T-cell (primary cell): ENCODE results near the gene BICD1. TPM values are rescaled to one million over a fixed set of nuclear protein-coding genes. Genes with fewer than 3 reads are reported as not detected.
A peak's percentile ranks its signal among the peaks of the same experiment; 100 is the strongest.

Source experiments
- ATAC-seq, 4 experiments: fragments of 200-7000 bp in 3 of 4; fragments of 150-1000 bp in 1 of 4; cut with Tn5 transposase; replicated peaks in 1 of 4; 1 replicate in 3 of 4; 2 replicates in 1 of 4; pipeline ENCODE4 v1.10.0; 2021; ENCODE audit warnings: moderate library complexity in 3 of 4, mild to moderate bottlenecking in 2 of 4, moderate number of reproducible peaks in 1 of 4
- CTCF ChIA-PET, 2 donors: fragments of 300-600 bp; sonication (Branson Sonifier 250); formaldehyde crosslinking; loops; one replicate each; lab custom pipeline; 2022; ENCODE audit warnings: antibody characterized with exemption in 2 of 2; lab: Charles Lee
- POLR2A ChIA-PET, 2 donors: fragments of 300-600 bp; sonication (Branson Sonifier 250); formaldehyde crosslinking; loops; one replicate each; lab custom pipeline; 2022; ENCODE audit warnings: antibody characterized with exemption in 2 of 2; lab: Charles Lee
- DNase-seq, 35 experiments: peaks; one replicate each; pipeline versions ENCODE4 v3.0.0 to v3.0.0-alpha.2; 2013 to 2023
- H3K27ac ChIP-seq: one replicate; pipeline ENCODE4 v1.5.1; 2013; ENCODE audit warnings: low read length
- H3K27me3 ChIP-seq, 2 experiments: replicated peaks in 1 of 2; 1 replicate in 1 of 2; 2 replicates in 1 of 2; pipeline versions ENCODE4 v1.6.1 to v1.7.0; 2013; ENCODE audit warnings: low read length in 1 of 2, mixed read lengths in 1 of 2; ENCODE audit not compliant: control insufficient read depth in 2 of 2, insufficient read depth in 2 of 2; ENCODE audit errors: extremely low read depth in 1 of 2
- H3K36me3 ChIP-seq, 2 donors: 1 replicate in 1 of 2; 2 replicates in 1 of 2; pipeline versions ENCODE4 v1.6.1 to v1.7.0; 2013; ENCODE audit warnings: low read length in 1 of 2; ENCODE audit not compliant: control insufficient read depth in 2 of 2, insufficient read depth in 1 of 2; ENCODE audit errors: extremely low read depth in 1 of 2
- H3K4me1 ChIP-seq, 2 experiments: 1 replicate in 1 of 2; 2 replicates in 1 of 2; pipeline versions ENCODE4 v1.6.1 to v1.7.0; 2013; ENCODE audit warnings: low read length in 2 of 2, mixed read lengths in 1 of 2; ENCODE audit not compliant: insufficient read depth in 2 of 2, control insufficient read depth in 1 of 2; ENCODE audit errors: extremely low read depth in 1 of 2
- H3K4me3 ChIP-seq, 2 donors: 1 replicate in 1 of 2; 2 replicates in 1 of 2; pipeline versions ENCODE4 v1.5.1 to v1.7.0; 2013; ENCODE audit warnings: mild to moderate bottlenecking in 2 of 2, low read length in 1 of 2, moderate library complexity in 1 of 2; ENCODE audit not compliant: control insufficient read depth in 1 of 2; ENCODE audit errors: extremely low read depth in 1 of 2
- H3K9me3 ChIP-seq: 2 replicates; pipeline ENCODE4 v1.7.0; 2013
- H3K27ac Mint-ChIP-seq, 2 donors: one replicate each; pipeline ENCODE4 v1.8.0; 2020 to 2021; ENCODE audit warnings: mild to moderate bottlenecking in 2 of 2, mixed read lengths in 2 of 2
- H3K27me3 Mint-ChIP-seq, 2 donors: one replicate each; pipeline ENCODE4 v1.8.0; 2021 to 2022; ENCODE audit warnings: mixed read lengths in 2 of 2
- H3K36me3 Mint-ChIP-seq: one replicate; pipeline ENCODE4 v1.8.0; 2021; ENCODE audit warnings: mixed read lengths
- H3K4me1 Mint-ChIP-seq, 3 donors: one replicate each; pipeline ENCODE4 v1.8.0; 2020 to 2022; ENCODE audit warnings: mixed read lengths in 3 of 3, mild to moderate bottlenecking in 1 of 3
- H3K4me3 Mint-ChIP-seq, 3 donors: one replicate each; pipeline ENCODE4 v1.8.0; 2020 to 2022; ENCODE audit warnings: mild to moderate bottlenecking in 3 of 3, mixed read lengths in 3 of 3, moderate library complexity in 3 of 3
- H3K9me3 Mint-ChIP-seq, 3 donors: one replicate each; pipeline ENCODE4 v1.8.0; 2020 to 2022; ENCODE audit warnings: mixed read lengths in 3 of 3
- WGBS: methylation state at CpG from one replicate; pipeline ENCODE4 v1.1.5; 2013; ENCODE audit warnings: missing lambda C conversion rate; ENCODE audit not compliant: insufficient coverage; 5-methylcytosine and 5-hydroxymethylcytosine counted together
- total RNA-seq, 35 experiments: library from RNA in 6 of 35; stranded (reverse) in 6 of 35; fragments of 120-200 nt in 1 of 35; gene quantifications; one replicate each; pipeline versions ENCODE4 v1.2.1 to v1.2.4 and lab custom pipeline; 2013 to 2026

BICD1 gene
- total RNA-seq, 5 donors from 2014 or later (not counting 1 experiment from before 2014, with no cell fraction given), result 17.2 to 19.6 (median 19.1) TPM

- CTCF ChIA-PET, result interaction anchor here in 1 of 2 donors (1.6 kb wide), 1 partner anchor 9 kb away, joined by 5 read pairs; no protein-coding TSS in a partner anchor
- peak overlapping the region in 1 of 2 donors; percentile 16 for H3K27ac Mint-ChIP-seq
- H3K9me3 ChIP-seq, result no peaks in the 10 kb centered on the region
Measured at GRCh38 chr12:32069731-32070130, 36.9 kb upstream of the BICD1 start.

GRCh38 chr12:32070370-32070769 is 36.3 kb upstream of the BICD1 start:
- Mint-ChIP-seq H3K27ac (peak overlapping the region in 1 of 2 donors; percentile 16), H3K4me1 (no peaks in the 10 kb centered on the region), H3K27me3 (no peaks in the 10 kb centered on the region), H3K9me3 (peaks cover 0 to 5% (median 0%) of the 10 kb centered on the region in 3 donors), H3K4me3 (no peak overlapping the region), H3K36me3 (peaks cover 4% of the 10 kb centered on the region)
- ATAC-seq, result no peak
- H3K4me1 ChIP-seq, result no peaks in the 10 kb centered on the region
- no peaks in the 10 kb centered on the region for H3K27me3 ChIP-seq
- H3K36me3 ChIP-seq, result no peaks in the 10 kb centered on the region
- no CpG with 5 or more reads among the region's 1 CpG for WGBS
- no peaks in the 10 kb centered on the region for H3K9me3 ChIP-seq
- H3K27ac ChIP-seq, result no peak overlapping the region
- H3K4me3 ChIP-seq, result no peak overlapping the region
- CTCF ChIA-PET, result interaction anchor here in 1 of 2 donors (1.6 kb wide), 1 partner anchor 9 kb away, joined by 5 read pairs; no protein-coding TSS in a partner anchor
- POLR2A ChIA-PET, result no interaction called here
- DNase-seq, result no peak

More at GRCh38 chr12:32069731-32070130, 36.9 kb upstream of the BICD1 start:
- no peak for DNase-seq
- peaks cover 4% of the 10 kb centered on the region for H3K36me3 Mint-ChIP-seq
- Histone ChIP-seq H3K4me3 (no peak overlapping the region), H3K27me3 (no peaks in the 10 kb centered on the region), H3K36me3 (no peaks in the 10 kb centered on the region), H3K4me1 (no peaks in the 10 kb centered on the region), H3K27ac (no peak overlapping the region)
- no peak for ATAC-seq
- H3K4me1 Mint-ChIP-seq, result no peaks in the 10 kb centered on the region
- H3K9me3 Mint-ChIP-seq, result peaks cover 0 to 5% (median 0%) of the 10 kb centered on the region in 3 donors
- no peaks in the 10 kb centered on the region for H3K27me3 Mint-ChIP-seq
- no peak overlapping the region for H3K4me3 Mint-ChIP-seq
- POLR2A ChIA-PET, result no interaction called here
- WGBS, result 97% methylated on average over 3 of the region's 5 CpGs

- DNase-seq, result no peak
- ChIA-PET CTCF (interaction anchor here (0.7 to 0.9 kb wide), 2 partner anchors 12 to 419 kb away, joined by 3 to 5 read pairs; no protein-coding TSS in a partner anchor), POLR2A (interaction anchor here in 1 of 2 donors (0.7 kb wide), 1 partner anchor 11 kb away, joined by 3 read pairs; no protein-coding TSS in a partner anchor)
- no peaks in the 10 kb centered on the region for H3K36me3 Mint-ChIP-seq
- no peaks in the 10 kb centered on the region for H3K9me3 ChIP-seq
- H3K4me3 ChIP-seq, result no peak overlapping the region
- peaks cover 0 to 5% (median 0%) of the 10 kb centered on the region in 3 donors for H3K9me3 Mint-ChIP-seq
- H3K4me1 Mint-ChIP-seq, result no peaks in the 10 kb centered on the region
- no peaks in the 10 kb centered on the region for H3K36me3 ChIP-seq
- H3K27ac ChIP-seq, result no peak overlapping the region
- ATAC-seq, result no peak
- H3K27me3 ChIP-seq, result no peaks in the 10 kb centered on the region
- no CpG with 5 or more reads among the region's 6 CpGs for WGBS
- H3K4me3 Mint-ChIP-seq, result no peak overlapping the region
- H3K27me3 Mint-ChIP-seq, result no peaks in the 10 kb centered on the region
- H3K27ac Mint-ChIP-seq, result no peak overlapping the region
- no peaks in the 10 kb centered on the region for H3K4me1 ChIP-seq
Measured at GRCh38 chr12:32072102-32072501, 34.5 kb upstream of the BICD1 start.

- no peak overlapping the region for H3K27ac ChIP-seq
- Mint-ChIP-seq H3K27ac (no peak overlapping the region), H3K4me3 (no peak overlapping the region), H3K27me3 (no peaks in the 10 kb centered on the region), H3K4me1 (no peaks in the 10 kb centered on the region), H3K36me3 (no peaks in the 10 kb centered on the region), H3K9me3 (peaks cover 0 to 5% (median 0%) of the 10 kb centered on the region in 3 donors)
- no peaks in the 10 kb centered on the region for H3K36me3 ChIP-seq
- POLR2A ChIA-PET, result no interaction called here
- CTCF ChIA-PET, result no interaction called here
- no peak overlapping the region for H3K4me3 ChIP-seq
- ATAC-seq, result no peak
- H3K9me3 ChIP-seq, result no peaks in the 10 kb centered on the region
- H3K4me1 ChIP-seq, result no peaks in the 10 kb centered on the region
- no peak for DNase-seq
- H3K27me3 ChIP-seq, result no peaks in the 10 kb centered on the region
Measured at GRCh38 chr12:32074432-32074831, 32.2 kb upstream of the BICD1 start.

GRCh38 chr12:32076941-32077340 is 29.7 kb upstream of the BICD1 start:
- Mint-ChIP-seq H3K27me3 (no peaks in the 10 kb centered on the region), H3K4me3 (no peak overlapping the region)
- 88% methylated on average over 3 of the region's 4 CpGs for WGBS

GRCh38 chr12:32080435-32080834 is 26.2 kb upstream of the BICD1 start:
- Mint-ChIP-seq H3K27me3 (no peaks in the 10 kb centered on the region), H3K9me3 (no peaks in the 10 kb centered on the region), H3K36me3 (no peaks in the 10 kb centered on the region), H3K4me3 (no peak overlapping the region), H3K27ac (no peak overlapping the region), H3K4me1 (no peaks in the 10 kb centered on the region)
- DNase-seq (no peak), ATAC-seq (no peak)
- Histone ChIP-seq H3K9me3 (no peaks in the 10 kb centered on the region), H3K36me3 (no peaks in the 10 kb centered on the region), H3K4me1 (no peaks in the 10 kb centered on the region), H3K27ac (no peak overlapping the region), H3K27me3 (no peaks in the 10 kb centered on the region), H3K4me3 (no peak overlapping the region)
- 100% methylated on average over 2 of the region's 3 CpGs for WGBS
- CTCF ChIA-PET, result no interaction called here
- POLR2A ChIA-PET, result no interaction called here

More at GRCh38 chr12:32076941-32077340, 29.7 kb upstream of the BICD1 start:
- ATAC-seq, result no peak
- Histone ChIP-seq H3K36me3 (no peaks in the 10 kb centered on the region), H3K4me3 (no peak overlapping the region), H3K9me3 (no peaks in the 10 kb centered on the region), H3K4me1 (no peaks in the 10 kb centered on the region), H3K27ac (no peak overlapping the region), H3K27me3 (no peaks in the 10 kb centered on the region)
- no peak for DNase-seq
- Mint-ChIP-seq H3K4me1 (no peaks in the 10 kb centered on the region), H3K9me3 (peaks cover 0 to 5% (median 0%) of the 10 kb centered on the region in 3 donors), H3K36me3 (no peaks in the 10 kb centered on the region), H3K27ac (no peak overlapping the region)
- POLR2A ChIA-PET, result interaction anchor here (0.5 to 0.6 kb wide), 3 partner anchors 10 to 121 kb away, joined by 3 to 16 read pairs (median 3); no protein-coding TSS in a partner anchor
- CTCF ChIA-PET, result interaction anchor here in 1 of 2 donors (0.5 to 0.6 kb wide), 2 partner anchors 105 to 535 kb away, joined by 3 read pairs; no protein-coding TSS in a partner anchor
